ENCODE measurements around the gene SEC14L6.
"Not testable (repeated sequence)": the region's sequence is repeated elsewhere in the genome, so short reads cannot be mapped to it uniquely, and the experiment has no call there.

The SEC14L6 gene

DNA sequence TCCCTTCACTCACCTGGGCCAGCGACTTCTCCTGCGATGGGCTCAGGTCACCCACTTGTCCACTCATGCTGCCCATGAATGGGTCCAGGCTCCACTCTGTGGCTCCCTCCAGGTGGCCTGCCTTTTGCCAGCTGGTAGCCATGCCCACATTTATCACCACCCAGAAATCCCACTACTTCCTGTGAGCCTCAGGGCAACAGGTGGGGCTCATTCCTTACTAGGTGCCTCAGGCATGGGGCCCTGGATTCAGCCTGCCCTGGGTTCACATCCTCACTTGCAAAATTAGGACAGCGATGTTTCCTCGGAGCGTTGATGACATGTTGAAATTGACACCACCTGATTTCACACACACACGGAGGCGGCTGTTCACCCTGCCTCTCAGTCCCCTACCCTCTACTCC lies at the start of gene SEC14L6:
SEC14L6 (minus strand) TSS at position 126 of the 400 bp plus-strand sequence; CDS start at position 67, 59 bp downstream.
- DNase-seq (ENCODE audit: low spot score): no peak

DNA sequence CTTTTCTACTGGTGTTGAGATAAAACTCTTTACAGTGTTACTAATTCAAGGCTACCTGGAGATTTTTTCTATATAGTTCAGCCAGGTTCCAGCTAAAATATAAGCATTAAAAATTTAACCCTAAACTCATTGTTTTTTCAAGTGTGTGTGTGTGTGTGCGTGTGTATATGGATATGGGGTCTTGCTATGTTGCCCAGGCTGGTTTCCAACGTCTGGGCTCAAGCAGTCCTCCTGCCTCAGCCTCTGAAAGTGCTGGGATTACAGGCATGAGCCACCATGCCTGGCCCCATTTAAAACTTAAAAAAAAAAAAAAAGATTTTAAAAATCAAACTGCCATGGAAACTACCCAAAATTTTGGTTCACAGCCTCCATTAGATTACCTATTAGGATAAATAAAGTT lies 49.7 kb upstream of the SEC14L6 start:
- DNase-seq (ENCODE audit: low spot score): no peak

DNA sequence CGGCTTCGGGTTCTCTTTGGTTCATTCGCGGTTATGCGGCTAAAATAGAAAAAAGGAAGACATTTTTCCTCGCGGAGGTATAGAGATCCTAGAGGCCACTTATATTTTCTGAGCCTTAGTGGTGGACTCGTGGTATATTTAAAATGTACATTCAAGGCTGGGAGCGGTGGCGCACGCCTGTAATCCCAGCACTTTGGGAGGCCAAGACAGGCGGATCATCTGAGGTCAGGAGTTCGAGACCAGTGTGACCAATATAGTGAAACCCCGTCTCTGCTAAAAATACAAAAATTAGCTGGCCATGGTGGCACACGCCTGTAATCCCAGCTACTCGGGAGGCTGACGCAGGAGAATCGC lies 45.8 kb upstream of the SEC14L6 start:
- not testable (repeated sequence) for DNase-seq (ENCODE audit: low spot score)

DNA sequence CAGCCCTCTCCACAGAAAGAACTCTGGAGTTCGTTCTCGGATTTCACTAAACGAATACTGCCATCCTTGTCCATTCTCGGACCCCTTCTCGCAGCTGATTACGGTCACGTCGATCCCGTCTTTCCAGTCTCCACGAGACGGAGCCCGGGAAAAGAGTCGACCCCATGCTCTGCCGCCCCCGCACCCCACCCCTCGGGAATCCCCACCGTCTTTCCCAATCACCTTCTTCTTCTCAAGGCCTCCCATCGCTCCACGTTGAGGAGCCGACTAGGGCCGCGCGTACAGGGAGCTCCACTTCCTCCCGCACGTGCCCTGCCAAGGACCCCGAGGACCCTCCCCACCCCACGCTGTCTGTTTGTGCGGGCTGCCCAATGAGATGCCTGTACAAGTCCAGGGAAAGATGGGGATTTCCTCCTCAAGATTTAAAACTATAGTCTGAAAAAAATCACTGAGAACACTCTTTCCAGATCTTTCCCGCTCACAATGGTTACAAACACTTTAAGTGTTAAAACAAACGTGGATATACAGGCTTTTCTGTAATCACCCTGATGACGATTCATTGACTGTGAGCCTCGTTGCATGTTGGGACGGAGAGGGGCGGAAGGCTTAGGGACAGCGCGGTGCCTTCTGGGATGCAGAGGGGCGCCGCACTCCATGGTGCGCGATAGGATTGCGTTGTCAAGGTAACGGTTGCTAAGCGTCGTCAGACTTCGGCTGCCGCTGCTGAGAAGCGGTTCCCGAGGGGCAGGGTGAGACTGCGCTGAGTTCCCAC lies 45.2 kb upstream of the SEC14L6 start, which contains the start of gene PES1:
PES1 (minus strand) TSS at position 323 of the 772 bp plus-strand sequence; CDS start at position 246, 77 bp downstream.
- DNase-seq (ENCODE audit: low spot score): peak; percentile 98

DNA sequence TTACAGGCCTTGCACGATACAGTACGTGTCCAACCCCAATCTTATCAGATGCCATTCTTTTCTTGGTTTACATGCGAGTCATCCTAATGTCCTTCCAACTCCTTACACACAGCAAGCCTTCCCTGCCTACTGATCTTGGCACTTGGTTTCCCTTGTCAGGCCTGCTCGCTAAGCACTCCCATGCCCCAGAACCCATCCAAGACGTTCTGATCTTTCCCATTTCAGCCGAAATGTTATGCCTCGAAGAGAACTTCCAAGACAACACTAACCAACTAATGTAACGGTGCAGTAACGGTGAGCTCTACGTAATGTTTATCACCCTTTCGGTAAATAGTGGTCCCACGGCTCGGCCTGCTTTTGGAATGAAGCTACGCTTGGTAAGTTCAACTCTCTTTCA lies 44.6 kb upstream of the SEC14L6 start:
- no peak for DNase-seq (ENCODE audit: low spot score)

DNA sequence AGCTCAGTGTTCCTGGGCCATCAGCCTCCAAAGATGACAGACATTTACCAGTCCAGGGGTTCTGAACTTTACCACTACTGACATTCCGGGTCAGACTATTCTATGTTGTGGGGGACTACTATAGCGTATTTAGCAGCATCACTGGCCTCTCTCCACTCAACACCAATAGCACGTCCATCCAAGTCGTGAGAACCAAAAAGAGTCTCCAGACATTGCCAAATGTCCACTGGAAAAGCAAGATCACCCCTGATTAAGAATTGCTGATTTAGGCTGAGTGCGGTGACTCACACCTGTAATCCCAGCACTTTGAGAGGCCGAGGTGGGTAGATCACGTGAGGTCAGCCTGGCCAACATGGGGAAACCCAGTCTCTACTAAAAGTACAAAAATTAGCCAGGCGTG lies 39.9 kb upstream of the SEC14L6 start:
- DNase-seq (ENCODE audit: low spot score): no peak

DNA sequence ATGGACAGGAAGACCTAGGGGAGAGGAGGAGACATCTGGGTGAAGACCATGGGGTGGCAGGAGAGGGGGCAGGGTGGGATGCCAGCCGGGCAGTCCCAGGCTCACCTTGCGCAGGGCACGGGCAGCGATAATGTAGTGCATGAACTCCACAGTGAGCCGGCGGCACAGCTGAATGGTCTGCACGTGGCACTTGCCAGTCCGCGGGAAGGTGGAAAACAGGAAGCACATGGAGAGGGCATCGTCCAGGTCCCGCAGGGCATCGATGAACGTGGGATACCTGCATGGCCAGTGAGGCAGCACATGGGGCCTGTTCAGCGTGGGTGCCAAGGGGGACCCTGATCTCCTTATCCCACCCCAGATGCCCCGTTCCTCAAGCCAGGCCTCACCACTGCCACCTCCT lies 37.9 kb upstream of the SEC14L6 start:
- DNase-seq (ENCODE audit: low spot score): no peak

DNA sequence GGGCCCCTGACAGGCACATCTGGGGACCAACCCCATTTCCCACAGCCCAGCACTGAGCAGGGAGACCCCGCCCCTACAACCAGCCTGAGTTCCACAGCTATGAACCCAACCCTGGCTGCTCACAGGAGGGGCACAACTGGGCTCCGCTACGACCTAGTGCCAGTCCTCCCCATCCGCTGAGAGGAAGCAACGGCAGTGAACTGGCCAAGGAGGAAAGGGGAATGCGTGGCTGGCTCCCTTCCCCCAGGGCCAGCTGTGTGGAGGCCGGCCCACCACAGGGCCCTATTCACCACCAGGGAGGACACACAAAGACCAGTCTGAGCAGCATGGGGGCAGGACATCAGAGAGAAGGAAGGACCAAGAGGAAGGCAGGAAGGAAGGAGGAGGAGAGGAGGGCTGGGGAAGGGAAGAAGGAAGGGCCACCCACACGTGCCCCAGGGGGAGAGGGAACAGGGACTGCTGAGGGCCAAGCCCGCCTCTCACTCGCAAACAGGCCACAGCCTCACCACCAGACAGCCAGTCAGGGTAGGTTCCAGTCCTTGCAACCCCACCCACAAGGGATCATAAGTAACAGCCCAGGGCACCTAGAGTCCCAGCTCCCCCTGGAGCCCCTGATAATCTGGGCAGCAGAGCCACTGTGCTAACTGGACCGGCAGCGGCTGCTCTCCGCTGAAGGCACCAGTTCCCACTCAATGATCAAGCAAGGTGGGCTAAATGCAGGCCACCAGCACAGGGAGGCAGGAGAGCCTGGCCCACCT lies 36.4 kb upstream of the SEC14L6 start:
- no peak for DNase-seq (ENCODE audit: low spot score)

DNA sequence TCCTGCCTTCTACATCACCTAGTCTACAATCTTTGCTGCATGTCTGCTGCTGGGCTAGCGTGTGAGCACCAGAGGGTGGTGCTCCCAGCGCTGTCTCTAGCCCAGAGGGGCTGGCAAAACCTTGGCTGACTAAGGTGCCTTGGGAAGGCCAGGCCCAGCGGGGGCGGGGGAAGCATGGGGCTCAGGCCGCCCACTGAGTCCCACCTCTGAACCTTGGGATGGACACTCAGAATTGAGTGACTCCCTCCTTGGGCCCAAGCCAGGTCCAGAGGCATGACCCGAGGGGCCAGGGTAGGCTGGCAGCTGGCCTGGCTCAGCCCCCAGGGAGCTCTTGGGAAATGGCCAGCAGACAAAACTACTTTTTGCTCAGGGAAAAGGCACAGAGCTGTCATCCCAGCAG lies 35.5 kb upstream of the SEC14L6 start:
- no peak for DNase-seq (ENCODE audit: low spot score)

DNA sequence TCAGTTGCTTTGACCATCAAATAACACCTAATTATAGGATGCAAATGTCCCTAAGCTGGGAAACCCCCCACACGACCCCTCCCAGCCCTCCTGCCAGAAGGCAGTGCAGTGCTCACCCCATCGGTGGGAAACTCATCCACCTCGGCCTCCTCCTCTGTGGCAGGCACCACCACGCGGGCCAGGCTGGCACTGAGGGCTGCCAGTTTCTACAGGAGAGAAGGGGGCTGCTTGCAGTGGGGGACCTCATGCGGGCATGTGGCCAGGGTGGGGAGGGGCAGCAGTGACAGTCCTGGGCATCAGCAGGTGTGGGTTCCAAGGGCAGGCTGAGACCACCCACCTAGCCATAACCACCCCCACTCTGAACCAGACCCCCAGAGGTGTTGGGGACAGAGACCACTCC lies 34.4 kb upstream of the SEC14L6 start:
- no peak for DNase-seq (ENCODE audit: low spot score)

DNA sequence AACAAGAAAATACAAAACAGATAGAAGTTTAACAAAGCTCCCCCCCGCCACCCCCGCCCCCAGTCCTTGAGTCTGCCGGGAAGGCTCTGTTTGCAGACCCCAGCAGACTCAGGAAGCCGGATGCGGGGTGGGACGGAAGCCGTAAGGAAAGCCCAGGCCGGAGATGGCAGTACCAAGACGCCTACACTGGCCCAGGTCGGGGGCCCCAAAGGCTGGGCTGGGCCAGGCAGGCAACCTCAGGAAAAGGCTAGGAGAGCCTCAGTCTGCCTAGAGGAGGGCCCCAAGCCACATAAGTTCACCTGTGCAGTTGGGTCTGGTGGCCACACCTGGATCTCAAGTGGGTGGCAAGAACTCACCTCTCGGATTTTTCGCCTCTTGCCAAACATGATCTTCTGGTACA lies 31.9 kb upstream of the SEC14L6 start:
- DNase-seq (ENCODE audit: low spot score): no peak

DNA sequence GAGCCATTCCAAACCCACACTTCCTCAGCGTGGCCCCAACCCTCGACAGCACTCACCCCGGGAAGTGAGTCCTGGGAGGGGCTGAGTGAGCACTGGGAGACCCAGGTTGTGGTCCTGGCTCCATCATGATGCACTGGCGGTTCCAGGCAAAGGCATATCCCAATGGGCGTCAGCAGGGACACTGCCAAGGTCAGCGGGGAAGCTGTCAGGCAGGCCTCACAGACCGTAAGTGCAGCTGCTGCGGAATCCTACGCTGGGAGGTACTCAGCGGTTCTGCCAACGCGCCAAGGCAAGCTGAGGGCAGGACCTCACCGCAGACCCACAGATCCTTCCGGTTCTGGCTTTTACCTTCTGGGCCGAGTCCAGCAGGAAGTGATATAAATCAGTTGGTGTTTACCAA lies 29.3 kb upstream of the SEC14L6 start:
- DNase-seq (ENCODE audit: low spot score): no peak

DNA sequence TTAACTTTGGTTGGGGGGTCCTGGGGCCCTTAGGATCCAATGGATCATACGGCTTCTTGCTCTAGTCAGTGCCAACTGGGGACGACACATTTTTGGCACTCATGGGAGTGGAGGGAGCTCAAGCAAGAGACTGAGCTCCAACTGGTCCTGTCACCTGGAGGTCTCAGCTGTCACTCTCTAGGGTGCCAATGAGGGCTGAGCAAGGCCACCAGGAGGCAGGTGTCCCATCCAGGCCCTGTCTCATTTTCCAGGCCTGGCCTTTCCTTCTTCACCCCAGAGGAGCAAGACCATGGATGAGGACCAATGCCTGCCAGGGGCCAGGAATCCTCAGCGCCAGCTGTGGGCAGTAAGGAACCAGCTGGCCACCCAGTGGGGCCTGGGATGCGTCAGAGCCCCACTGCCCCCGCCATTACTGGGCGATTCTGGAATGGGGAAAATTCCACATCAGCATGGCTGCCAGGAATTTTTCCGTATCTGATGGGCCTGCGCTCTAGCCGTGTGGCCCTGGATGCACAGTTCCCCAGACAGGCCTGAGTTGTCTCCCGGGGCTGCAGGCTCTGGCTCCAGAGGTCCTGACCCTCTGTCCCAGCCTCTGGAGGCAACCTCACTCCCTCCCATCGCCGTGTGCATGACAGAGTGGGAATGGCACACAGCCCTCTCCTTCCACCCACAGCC lies 28.6 kb upstream of the SEC14L6 start:
- DNase-seq (ENCODE audit: low spot score): peak; percentile 23

DNA sequence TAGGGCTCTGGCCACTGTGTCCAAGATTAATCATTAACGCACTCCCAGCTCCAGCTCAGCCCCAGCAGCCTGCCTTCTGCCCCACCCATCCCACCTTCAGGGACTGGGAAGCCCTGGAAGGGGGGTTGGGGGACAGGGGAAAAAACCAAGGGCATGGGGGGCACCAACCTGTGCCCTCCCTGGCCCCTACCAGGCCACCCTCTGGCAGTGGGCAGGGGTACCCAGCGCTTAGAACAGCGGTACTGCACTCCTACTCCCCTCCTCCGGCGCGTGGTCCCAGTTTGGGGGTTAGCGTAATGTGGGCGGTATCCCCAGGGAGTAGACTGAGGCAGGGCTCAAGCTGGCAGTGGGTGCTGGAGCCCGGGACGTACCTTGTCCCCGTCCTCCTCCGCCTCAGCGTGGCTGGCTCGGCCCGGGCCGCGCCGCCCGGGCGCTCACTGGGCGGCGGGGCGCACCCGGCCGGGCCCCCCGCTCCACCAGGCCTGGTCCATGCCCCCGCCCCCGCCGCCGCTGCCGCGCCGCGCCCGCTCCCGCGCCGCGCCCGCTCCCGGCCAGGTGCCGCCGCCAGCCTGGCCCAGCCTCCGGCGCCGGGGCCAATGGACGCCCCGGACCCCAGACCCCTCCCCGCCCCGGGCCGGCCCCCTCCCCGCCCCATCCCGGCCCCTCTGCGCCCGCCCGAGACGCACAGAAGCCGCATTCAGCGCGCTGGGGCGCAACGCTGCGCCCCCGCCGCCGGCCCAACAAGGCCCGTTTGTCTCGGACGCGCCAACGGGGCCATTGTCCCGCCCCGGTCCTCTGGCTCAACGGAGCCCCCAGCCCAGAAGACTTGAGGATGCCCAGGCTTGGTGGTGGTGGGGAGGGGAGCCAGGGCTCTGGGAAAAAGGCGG lies 27.8 kb upstream of the SEC14L6 start, which contains the start of gene GAL3ST1:
GAL3ST1 (minus strand) TSS at position 571 of the 887 bp plus-strand sequence. CDS start 17,273 bp downstream, outside the sequence.
- peak; percentile 66 for DNase-seq (ENCODE audit: low spot score)

DNA sequence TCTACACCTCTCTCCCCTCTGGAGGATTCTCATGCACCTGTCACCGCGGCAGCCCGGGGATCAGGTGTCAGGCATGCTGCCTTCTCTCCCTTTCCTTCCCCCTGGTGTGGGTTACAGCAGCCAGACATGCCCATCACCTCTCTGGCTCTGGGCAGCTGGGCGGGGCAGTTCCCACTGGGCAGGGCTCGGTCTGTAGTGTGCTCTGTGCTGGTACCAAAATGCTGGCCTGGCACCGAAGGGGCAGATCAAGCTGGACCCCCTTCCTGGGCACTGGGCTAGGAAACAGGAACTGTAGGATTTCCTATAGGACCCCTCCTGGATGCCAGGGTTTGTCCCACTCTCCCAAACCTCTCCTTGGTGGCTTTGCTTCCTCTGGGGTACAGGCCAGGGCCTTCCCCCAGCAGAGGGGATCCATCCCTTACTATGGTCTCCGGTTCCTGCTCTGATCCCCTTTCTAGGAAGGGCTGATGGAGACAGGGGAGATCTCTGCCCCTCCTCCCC lies 27.1 kb upstream of the SEC14L6 start:
- DNase-seq (ENCODE audit: low spot score): peak; percentile 64

DNA sequence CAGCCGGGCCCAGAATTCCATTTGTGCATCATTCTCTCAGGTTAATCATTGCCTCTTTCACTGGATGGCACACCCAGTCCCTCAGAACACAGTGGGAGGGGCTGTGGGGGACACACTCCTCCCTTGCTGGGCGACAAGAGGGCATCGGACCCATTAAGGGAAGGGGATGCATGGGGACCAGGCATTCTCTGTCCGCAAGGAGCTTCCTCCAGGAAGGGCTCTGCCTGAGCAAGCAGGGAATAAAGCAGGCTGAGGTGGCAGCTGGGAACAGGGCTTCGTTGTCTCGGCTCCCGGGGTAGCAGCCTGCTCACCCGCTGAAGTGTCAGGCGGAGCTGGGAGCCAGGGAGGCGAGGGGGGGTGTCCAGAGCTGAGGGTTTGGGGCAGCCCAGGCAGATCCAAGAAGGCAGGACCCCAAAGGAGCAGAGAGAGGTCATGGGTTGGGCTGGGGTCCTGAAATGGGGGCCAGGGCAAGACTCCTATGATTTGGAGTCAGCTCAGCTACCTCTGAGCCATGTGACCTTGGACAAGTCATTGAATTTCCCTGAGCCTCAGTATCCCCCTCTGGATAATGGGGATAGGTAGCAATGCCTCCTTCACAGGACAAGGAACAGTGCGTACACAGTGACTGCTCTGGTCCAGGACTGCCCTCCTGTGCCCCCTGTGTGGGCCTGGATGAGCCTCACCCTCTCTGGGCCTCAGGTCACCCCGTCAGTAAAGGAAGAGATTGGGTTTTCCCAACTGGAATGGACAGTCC lies 26.5 kb upstream of the SEC14L6 start:
- DNase-seq (ENCODE audit: low spot score): peak; percentile 21

DNA sequence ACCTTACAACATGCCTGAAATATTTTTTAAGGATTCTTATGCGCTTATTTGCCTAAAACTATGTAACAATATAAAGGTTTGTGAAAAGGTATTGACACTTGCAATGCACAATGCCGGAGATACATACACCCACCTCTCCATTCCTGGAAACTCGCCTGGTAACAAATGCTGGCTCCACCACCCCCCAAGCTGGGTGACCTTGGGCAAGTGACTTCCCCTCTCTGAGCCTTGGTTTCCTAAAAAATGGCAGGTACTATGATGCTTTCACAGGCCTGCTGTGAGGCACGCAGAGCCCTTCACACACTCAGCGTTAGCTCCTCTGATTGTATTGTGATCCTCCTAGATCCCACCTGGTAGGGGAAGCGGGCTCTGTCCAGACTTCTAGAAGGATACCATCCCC lies 25.7 kb upstream of the SEC14L6 start:
- DNase-seq (ENCODE audit: low spot score): no peak

DNA sequence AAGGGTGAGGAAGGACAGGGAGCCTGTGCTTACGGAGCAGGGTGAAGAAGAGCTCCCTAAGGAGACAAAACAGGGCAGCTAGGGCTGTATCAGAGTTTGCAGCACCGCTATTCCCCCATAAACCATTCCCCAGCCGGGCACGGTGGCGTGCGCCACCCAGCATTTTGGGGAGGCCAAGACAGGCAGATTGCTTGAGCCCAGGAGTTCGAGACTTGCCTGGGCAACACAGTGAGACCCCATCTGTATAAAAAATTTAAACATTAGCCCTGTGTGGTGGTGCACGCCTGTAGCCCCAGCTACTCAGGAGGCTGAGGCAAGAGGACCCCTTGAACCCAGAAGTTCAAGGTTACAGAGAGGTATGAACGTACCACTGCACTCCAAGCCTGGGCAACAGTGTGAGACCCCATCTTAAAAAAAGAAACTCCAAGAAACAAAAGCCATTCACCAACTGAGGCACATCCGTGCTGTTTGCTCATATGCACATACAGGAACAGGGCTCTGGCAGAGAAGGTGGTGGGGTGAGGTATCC lies 23.2 kb upstream of the SEC14L6 start:
- DNase-seq (ENCODE audit: low spot score): no peak

DNA sequence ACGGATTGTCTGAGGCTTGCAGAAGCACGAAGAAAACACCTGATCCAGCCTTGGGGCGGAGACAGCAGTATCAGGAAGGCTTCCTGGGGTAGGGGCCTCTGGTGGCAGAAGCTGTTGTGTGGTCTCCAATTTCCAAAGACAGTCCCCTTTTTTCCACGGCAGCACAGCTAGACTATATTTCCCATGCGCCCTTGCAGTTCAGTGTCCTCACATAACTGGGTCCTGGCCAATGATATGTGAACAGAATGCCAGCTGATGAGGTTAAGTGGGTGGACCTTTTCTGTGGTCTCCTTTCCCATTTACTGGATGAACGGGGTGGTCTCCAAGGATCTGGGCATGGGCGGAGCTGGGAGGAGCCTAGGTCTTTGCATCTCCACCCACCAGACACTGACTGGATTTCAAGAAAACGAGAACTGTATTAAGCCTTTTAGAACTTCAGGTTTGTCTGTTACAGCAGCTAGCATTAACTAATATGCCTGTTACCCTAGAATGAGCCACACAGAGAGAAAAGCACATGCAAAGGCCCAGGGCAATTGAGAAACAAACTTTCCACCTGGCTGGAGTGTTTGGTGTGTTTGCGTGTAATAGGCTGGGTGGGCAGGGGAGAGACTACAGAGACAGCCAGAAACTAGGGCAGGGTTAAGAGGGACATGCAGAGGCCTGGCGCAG lies 21.7 kb upstream of the SEC14L6 start:
- DNase-seq (ENCODE audit: low spot score): no peak

DNA sequence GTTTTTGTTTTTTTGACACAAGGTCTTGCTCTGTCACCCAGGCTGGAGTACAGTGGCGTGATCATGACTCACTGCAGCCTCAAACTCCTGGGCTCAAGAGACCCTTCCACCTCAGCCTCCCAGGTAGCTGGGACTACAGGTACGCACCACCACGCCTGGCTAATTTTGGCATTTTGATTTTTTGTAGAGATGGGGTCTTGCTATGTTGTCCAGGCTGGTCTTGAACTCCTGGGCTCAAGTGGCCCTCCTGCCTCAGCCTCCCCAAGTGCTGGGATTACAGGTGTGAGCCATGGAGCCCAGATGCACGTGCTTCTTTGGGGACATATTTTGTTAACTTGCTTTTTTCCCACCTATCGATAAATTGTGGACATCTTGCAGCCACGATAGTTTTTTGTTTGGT lies 20.7 kb upstream of the SEC14L6 start:
- DNase-seq (ENCODE audit: low spot score): not testable (repeated sequence)
